Karpas-422 (cell line): ENCODE results near the gene CDCP1. TPM values are rescaled to one million over a fixed set of nuclear protein-coding genes. Genes with fewer than 3 reads are reported as not detected.

ENCODE experiments used
- DNase-seq: peaks from one replicate; pipeline ENCODE4 v3.0.0-alpha.2; 2015
- H2AFZ ChIP-seq: fragments of 200-600 bp; sonication (generic); 2 replicates; pipeline ENCODE4 v1.6.1; 2014; ENCODE audit warnings: antibody characterized with exemption, low read length, mixed read lengths
- H3K27ac ChIP-seq: fragments of 200-600 bp; sonication (generic); 2 replicates; pipeline ENCODE4 v1.5.1; 2014; ENCODE audit warnings: mild to moderate bottlenecking, low read length, moderate library complexity
- H3K27me3 ChIP-seq: fragments of 200-600 bp; sonication (generic); 2 replicates; pipeline ENCODE4 v1.6.1; 2014; ENCODE audit warnings: low read length, mixed read lengths
- H3K36me3 ChIP-seq: fragments of 200-600 bp; sonication (generic); 2 replicates; pipeline ENCODE4 v1.6.1; 2014; ENCODE audit warnings: low read length, mixed read lengths; ENCODE audit not compliant: insufficient read depth
- H3K4me1 ChIP-seq: fragments of 200-600 bp; sonication (generic); 2 replicates; pipeline ENCODE4 v1.6.1; 2014; ENCODE audit warnings: mild to moderate bottlenecking, low read length, mixed read lengths
- H3K4me2 ChIP-seq: fragments of 200-600 bp; sonication (generic); 2 replicates; pipeline ENCODE4 v1.6.1; 2014; ENCODE audit warnings: low read length, low read depth, mild to moderate bottlenecking; ENCODE audit not compliant: poor library complexity, severe bottlenecking
- H3K4me3 ChIP-seq: fragments of 200-600 bp; sonication (generic); 2 replicates; pipeline ENCODE4 v1.5.1; 2014; ENCODE audit warnings: mild to moderate bottlenecking, antibody characterized with exemption, low read length, mixed read lengths
- H3K79me2 ChIP-seq: fragments of 200-600 bp; sonication (generic); 2 replicates; pipeline ENCODE4 v1.6.1; 2014; ENCODE audit warnings: mild to moderate bottlenecking, low read length, mixed read lengths
- H3K9ac ChIP-seq: fragments of 200-600 bp; sonication (generic); 2 replicates; pipeline ENCODE4 v1.6.0; 2014; ENCODE audit warnings: low read length
- H3K9me2 ChIP-seq: fragments of 200-600 bp; sonication (generic), shearing (Covaris generic); replicated peaks from 2 replicates; pipeline ENCODE4 v1.6.0; 2014; ENCODE audit warnings: mild to moderate bottlenecking, low read length, moderate library complexity; ENCODE audit not compliant: insufficient read depth
- H3K9me3 ChIP-seq: fragments of 300-700, 200-600 bp; sonication (generic); 2 replicates; pipeline ENCODE4 v1.6.1; 2014; ENCODE audit warnings: low read length, mixed read lengths
- H4K20me1 ChIP-seq: fragments of 200-600 bp; sonication (generic); 2 replicates; pipeline ENCODE4 v1.6.1; 2014; ENCODE audit warnings: mild to moderate bottlenecking, antibody characterized with exemption, low read length, low read depth; ENCODE audit not compliant: insufficient read depth
- total RNA-seq: library from RNA; depleted of rRNA; stranded (reverse); fragments of >200 nt; shearing (Covaris generic); gene quantifications from 2 replicates; pipeline ENCODE4 v1.2.3, GENCODE V29; 2014; ENCODE audit warnings: low replicate concordance

CDCP1 gene
- total RNA-seq, 1 experiment from 2014 or later = not detected

GRCh38 chr3:45124956-45125355, 21.2 kb downstream of the CDCP1 start:
- Histone ChIP-seq H2AFZ (no peak overlapping the region), H3K79me2 (no peaks in the 10 kb centered on the region), H3K4me1 (no peaks in the 10 kb centered on the region), H3K9me2 (no peaks in the 10 kb centered on the region), H3K36me3 (no peaks in the 10 kb centered on the region), H3K9ac (no peak overlapping the region), H4K20me1 (no peaks in the 10 kb centered on the region), H3K4me2 (no peak overlapping the region), H3K27me3 (no peaks in the 10 kb centered on the region), H3K9me3 (no peaks in the 10 kb centered on the region), H3K4me3 (no peak overlapping the region), H3K27ac (no peak overlapping the region)
- no peak for DNase-seq

DNA sequence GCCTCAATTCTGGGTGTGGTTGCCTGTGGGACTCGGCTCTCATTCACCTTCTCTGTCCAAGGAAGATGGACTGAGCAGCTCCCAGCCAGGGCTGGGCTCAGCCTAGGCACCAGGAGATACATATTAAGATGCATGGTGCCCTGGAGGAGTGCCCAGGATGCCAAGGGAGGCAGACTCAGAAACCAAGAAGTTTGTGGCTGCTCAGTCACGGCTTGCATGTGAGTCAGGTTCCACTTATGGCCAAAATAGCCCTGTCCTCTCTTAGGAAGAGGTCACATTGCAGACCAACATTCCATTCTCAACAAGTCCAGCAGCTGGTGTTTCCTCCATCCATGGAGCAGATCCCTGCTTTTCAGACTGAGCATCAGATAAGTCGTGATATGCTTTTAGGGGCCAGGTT, 21.8 kb downstream of the CDCP1 start:
- Histone ChIP-seq H4K20me1 (no peaks in the 10 kb centered on the region), H3K4me2 (no peak overlapping the region), H3K79me2 (no peaks in the 10 kb centered on the region), H2AFZ (no peak overlapping the region), H3K27ac (no peak overlapping the region), H3K27me3 (no peaks in the 10 kb centered on the region), H3K9ac (no peak overlapping the region), H3K36me3 (no peaks in the 10 kb centered on the region), H3K9me2 (no peaks in the 10 kb centered on the region), H3K4me1 (no peaks in the 10 kb centered on the region), H3K4me3 (no peak overlapping the region), H3K9me3 (no peaks in the 10 kb centered on the region)
- no peak for DNase-seq

GRCh38 chr3:45123581-45124269, 22.5 kb downstream of the CDCP1 start:
- DNase-seq = no peak
- no peak overlapping the region for H2AFZ ChIP-seq
- no peak overlapping the region for H3K27ac ChIP-seq
- no peaks in the 10 kb centered on the region for H3K9me3 ChIP-seq
- no peaks in the 10 kb centered on the region for H3K79me2 ChIP-seq
- H3K27me3 ChIP-seq = no peaks in the 10 kb centered on the region
- H3K4me1 ChIP-seq = no peaks in the 10 kb centered on the region
- H3K4me2 ChIP-seq = no peak overlapping the region
- H3K9me2 ChIP-seq = no peaks in the 10 kb centered on the region
- H3K4me3 ChIP-seq = no peak overlapping the region
- H4K20me1 ChIP-seq = no peaks in the 10 kb centered on the region
- H3K36me3 ChIP-seq = no peaks in the 10 kb centered on the region
- H3K9ac ChIP-seq = no peak overlapping the region

GRCh38 chr3:45123030-45123429, 23.1 kb downstream of the CDCP1 start:
- H3K4me2 ChIP-seq = no peak overlapping the region
- no peaks in the 10 kb centered on the region for H3K79me2 ChIP-seq

DNA sequence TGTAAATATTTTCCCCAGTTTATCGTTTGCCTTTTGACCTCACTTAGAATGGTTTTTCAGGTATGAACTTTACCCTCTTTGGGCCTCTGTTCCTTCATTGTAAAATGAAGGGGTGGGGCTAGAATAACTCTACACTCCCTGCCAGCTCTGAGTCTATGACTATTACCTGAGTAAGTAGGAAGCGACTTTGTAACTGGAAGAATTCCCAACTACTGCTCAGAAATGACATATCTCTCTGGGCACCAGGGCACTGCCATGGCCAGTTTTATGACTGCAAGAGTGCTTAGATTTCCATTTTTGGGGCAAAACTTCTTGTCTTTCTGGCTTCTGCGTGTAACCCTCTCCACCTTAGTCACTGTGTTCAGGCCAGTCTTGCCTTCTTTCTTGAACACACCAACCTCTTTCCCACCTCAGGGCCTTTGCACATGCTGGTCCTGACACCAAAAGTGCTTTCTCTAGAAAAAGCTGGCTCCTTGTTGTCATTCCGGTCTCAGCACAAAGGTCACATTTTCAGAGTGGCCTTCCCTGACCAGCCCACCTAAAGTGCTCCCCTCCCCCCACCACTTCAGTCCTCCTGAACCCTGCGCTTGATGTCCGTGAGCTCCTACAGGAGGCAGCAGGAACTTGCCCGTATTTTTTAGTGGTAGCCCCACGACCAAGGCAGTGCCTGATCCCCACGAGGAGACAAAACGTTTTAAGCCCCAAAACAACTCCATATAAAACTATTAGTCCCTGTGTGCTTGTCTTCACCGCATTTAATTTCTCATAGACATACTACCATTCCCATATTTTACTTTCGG, 25.6 kb downstream of the CDCP1 start:
- Histone ChIP-seq H3K36me3 (no peaks in the 10 kb centered on the region), H3K9ac (no peak overlapping the region), H3K9me3 (no peaks in the 10 kb centered on the region), H3K79me2 (no peaks in the 10 kb centered on the region), H4K20me1 (no peaks in the 10 kb centered on the region), H3K27ac (no peak overlapping the region), H3K27me3 (no peaks in the 10 kb centered on the region), H3K4me1 (peaks cover 9% of the 10 kb centered on the region), H2AFZ (no peak overlapping the region), H3K9me2 (no peaks in the 10 kb centered on the region), H3K4me3 (no peak overlapping the region), H3K4me2 (no peak overlapping the region)
- no peak for DNase-seq

More at GRCh38 chr3:45123030-45123429, 23.1 kb downstream of the CDCP1 start:
- peaks cover 6% of the 10 kb centered on the region for H3K4me1 ChIP-seq
- no peaks in the 10 kb centered on the region for H3K36me3 ChIP-seq
- no peak overlapping the region for H3K9ac ChIP-seq
- H3K27ac ChIP-seq = no peak overlapping the region
- DNase-seq = no peak
- H3K9me2 ChIP-seq = no peaks in the 10 kb centered on the region
- H4K20me1 ChIP-seq = no peaks in the 10 kb centered on the region
- no peaks in the 10 kb centered on the region for H3K9me3 ChIP-seq
- no peak overlapping the region for H2AFZ ChIP-seq
- no peaks in the 10 kb centered on the region for H3K27me3 ChIP-seq
- H3K4me3 ChIP-seq = no peak overlapping the region

GRCh38 chr3:45119824-45120358, 26.3 kb downstream of the CDCP1 start:
- no peak overlapping the region for H3K4me2 ChIP-seq

DNA sequence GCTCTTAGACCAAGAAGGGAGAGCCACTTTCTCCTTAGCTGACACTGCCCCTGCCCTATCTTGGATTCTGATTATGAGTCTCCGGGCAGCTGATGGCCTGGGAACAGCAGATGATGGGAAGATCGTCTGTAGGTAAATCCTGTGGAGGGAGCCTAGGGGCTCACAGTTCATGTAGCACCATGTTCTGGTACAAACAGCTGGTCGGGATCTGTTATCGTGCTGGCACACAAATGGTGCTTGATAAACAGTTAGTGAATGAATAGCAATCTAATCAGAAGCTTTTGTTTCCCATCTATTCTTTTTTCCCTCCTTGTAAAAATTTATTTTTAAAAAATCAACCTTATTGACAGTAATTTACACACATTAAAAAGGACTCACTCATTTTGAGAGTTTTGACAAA, 26.8 kb downstream of the CDCP1 start:
- Histone ChIP-seq H3K9ac (no peak overlapping the region), H3K4me3 (no peak overlapping the region), H2AFZ (no peak overlapping the region), H3K9me2 (no peaks in the 10 kb centered on the region), H3K4me1 (peaks cover 9% of the 10 kb centered on the region), H3K9me3 (no peaks in the 10 kb centered on the region), H3K27ac (no peak overlapping the region), H3K27me3 (no peaks in the 10 kb centered on the region), H3K4me2 (no peak overlapping the region), H3K36me3 (no peaks in the 10 kb centered on the region), H4K20me1 (no peaks in the 10 kb centered on the region), H3K79me2 (no peaks in the 10 kb centered on the region)
- DNase-seq = no peak

More at GRCh38 chr3:45119824-45120358, 26.3 kb downstream of the CDCP1 start:
- Histone ChIP-seq H3K36me3 (no peaks in the 10 kb centered on the region), H3K9ac (no peak overlapping the region), H3K27me3 (no peaks in the 10 kb centered on the region), H3K4me3 (no peak overlapping the region), H3K9me3 (no peaks in the 10 kb centered on the region), H2AFZ (no peak overlapping the region), H3K79me2 (no peaks in the 10 kb centered on the region), H3K9me2 (no peaks in the 10 kb centered on the region), H4K20me1 (no peaks in the 10 kb centered on the region), H3K27ac (no peak overlapping the region), H3K4me1 (peaks cover 9% of the 10 kb centered on the region)
- no peak for DNase-seq

GRCh38 chr3:45118615-45119071, 27.5 kb downstream of the CDCP1 start:
- no peak overlapping the region for H2AFZ ChIP-seq
- H3K4me3 ChIP-seq = no peak overlapping the region
- H3K27ac ChIP-seq = no peak overlapping the region
- H3K4me2 ChIP-seq = no peak overlapping the region
- no peak overlapping the region for H3K9ac ChIP-seq
- peaks cover 9% of the 10 kb centered on the region for H3K4me1 ChIP-seq
- H4K20me1 ChIP-seq = no peaks in the 10 kb centered on the region
- H3K9me3 ChIP-seq = no peaks in the 10 kb centered on the region
- H3K36me3 ChIP-seq = no peaks in the 10 kb centered on the region
- H3K9me2 ChIP-seq = no peaks in the 10 kb centered on the region
- no peak for DNase-seq
- H3K27me3 ChIP-seq = no peaks in the 10 kb centered on the region
- no peaks in the 10 kb centered on the region for H3K79me2 ChIP-seq
